Kidney (tissue), 22 donors: ENCODE data around the gene SOX6. TPM values are rescaled to one million over a fixed set of nuclear protein-coding genes. Genes with fewer than 3 reads are reported as not detected.
A peak's percentile ranks its signal among the peaks of the same experiment; 100 is the strongest.

Experiments
- DNase-seq, 5 donors: peaks; one replicate each; pipeline ENCODE4 v3.0.0-alpha.2; 2013 to 2020
- FAIRE-seq: peaks from 2 replicates; lab custom pipeline; 2012; peaks lifted over from hg19 to GRCh38; lab: Jason Lieb, UNC
- H3K27ac ChIP-seq, 2 donors: one replicate each; pipeline ENCODE4 v1.7.0; 2013; ENCODE audit warnings: low read depth in 2 of 2, low read length in 2 of 2, inconsistent platforms in 1 of 2
- H3K27me3 ChIP-seq: one replicate; pipeline ENCODE4 v1.7.1; 2013; ENCODE audit warnings: low read length, inconsistent platforms; ENCODE audit not compliant: control insufficient read depth, insufficient read depth
- H3K36me3 ChIP-seq, 3 donors: one replicate each; pipeline versions ENCODE4 v1.7.0 to v1.7.1; 2013; ENCODE audit warnings: low read length in 3 of 3, control low read depth in 1 of 3, inconsistent platforms in 1 of 3; ENCODE audit not compliant: insufficient read depth in 3 of 3, control insufficient read depth in 2 of 3
- H3K4me1 ChIP-seq, 3 donors: one replicate each; pipeline versions ENCODE4 v1.7.0 to v1.7.1; 2013; ENCODE audit warnings: low read length in 3 of 3, inconsistent platforms in 1 of 3, low read depth in 1 of 3; ENCODE audit not compliant: control insufficient read depth in 2 of 3, insufficient read depth in 2 of 3
- H3K4me3 ChIP-seq, 3 donors: one replicate each; pipeline versions ENCODE4 v1.7.0 to v1.8.1; 2013; ENCODE audit warnings: low read length in 3 of 3, control low read depth in 1 of 3, inconsistent platforms in 1 of 3
- H3K9ac ChIP-seq, 3 donors: one replicate each; pipeline versions ENCODE4 v1.7.0 to v1.7.1; 2013; ENCODE audit warnings: low read length in 3 of 3, control low read depth in 1 of 3, inconsistent platforms in 1 of 3
- H3K9me3 ChIP-seq, 3 donors: one replicate each; pipeline versions ENCODE4 v1.7.0 to v1.7.1; 2013; ENCODE audit warnings: low read length in 3 of 3, control low read depth in 1 of 3, inconsistent platforms in 1 of 3; ENCODE audit not compliant: control insufficient read depth in 2 of 3, insufficient read depth in 1 of 3
- intact Hi-C: fragments of 100-400 bp; cut with DNase I; formaldehyde crosslinking; loops from one replicate; pipeline ENCODE4 v1.11.1; 2022
- long read RNA-seq, 10 donors: library from polyadenylated mRNA in 1 of 10; unstranded in 1 of 10; transcript quantifications; one replicate each; pipeline ENCODE4 v2.0.0 and lab custom pipeline, GENCODE V29; 2021 to 2026
- polyA plus RNA-seq: library from polyadenylated mRNA; stranded (reverse); fragments of 350-450 nt; fragmentation: Illumina TruSeq; extraction: RNeasy Lipid Tissue Mini Kit (QIAGEN cat#74804); gene quantifications from one replicate; pipeline ENCODE4 v1.2.3, GENCODE V29; 2014; ENCODE audit warnings: low read depth, low replicate concordance; ENCODE audit not compliant: insufficient read depth
- total RNA-seq: library from RNA; stranded (reverse); fragmentation: NEBNext Ultra II Directional; extraction: Animal tissue kit (Norgen Biotek cat#: 25700); gene quantifications from one replicate; pipeline ENCODE4 v1.2.1, GENCODE V29; 2021
- TF ChIP-seq, protein P1 (sequence below): IDR thresholded peaks from 3 replicates; pipeline ENCODE4 v1.5.1; 2012; ENCODE audit warnings: mild to moderate bottlenecking, moderate library complexity, borderline replicate concordance; ENCODE audit not compliant: insufficient read depth; ENCODE audit errors: extremely low read depth
- donor health status: control.
- donor health status: control.
- donor health status: control.
- donor health status: control.
- donor health status: control.
- donor health status: DM: yes; HTN: yes; CAD: no.
- donor health status: Normal renal cell carcinoma (clear cell type).

Gene SOX6
- total RNA-seq (47.3 TPM), polyA plus RNA-seq (5.0 TPM)
- long read RNA-seq, donor 1, partial matches to known transcripts = 708 of 728 reads
- long read RNA-seq, donor 1, other reads (novel, unspliced or antisense) = 20 of 728 reads
- long read RNA-seq, donor 2, partial matches to known transcripts = 0 of 1 reads
- long read RNA-seq, donor 2, other reads (novel, unspliced or antisense) = 0 of 1 reads
- long read RNA-seq, donor 3 = 0 reads
- long read RNA-seq, donor 4, partial matches to known transcripts = 399 of 426 reads
- long read RNA-seq, donor 4, other reads (novel, unspliced or antisense) = 27 of 426 reads
- long read RNA-seq, donor 5 = 0 reads
- long read RNA-seq, donor 6, partial matches to known transcripts = 1,510 of 1,575 reads
- long read RNA-seq, donor 6, other reads (novel, unspliced or antisense) = 65 of 1,575 reads
- long read RNA-seq, donor 7, partial matches to known transcripts = 1 of 8 reads
- long read RNA-seq, donor 7, other reads (novel, unspliced or antisense) = 7 of 8 reads
- long read RNA-seq, donor 8, partial matches to known transcripts = 162 of 444 reads
- long read RNA-seq, donor 8, other reads (novel, unspliced or antisense) = 282 of 444 reads
- long read RNA-seq, donor 9, partial matches to known transcripts = 289 of 462 reads
- long read RNA-seq, donor 9, other reads (novel, unspliced or antisense) = 173 of 462 reads
- long read RNA-seq, donor 10 = 0 reads

DNA sequence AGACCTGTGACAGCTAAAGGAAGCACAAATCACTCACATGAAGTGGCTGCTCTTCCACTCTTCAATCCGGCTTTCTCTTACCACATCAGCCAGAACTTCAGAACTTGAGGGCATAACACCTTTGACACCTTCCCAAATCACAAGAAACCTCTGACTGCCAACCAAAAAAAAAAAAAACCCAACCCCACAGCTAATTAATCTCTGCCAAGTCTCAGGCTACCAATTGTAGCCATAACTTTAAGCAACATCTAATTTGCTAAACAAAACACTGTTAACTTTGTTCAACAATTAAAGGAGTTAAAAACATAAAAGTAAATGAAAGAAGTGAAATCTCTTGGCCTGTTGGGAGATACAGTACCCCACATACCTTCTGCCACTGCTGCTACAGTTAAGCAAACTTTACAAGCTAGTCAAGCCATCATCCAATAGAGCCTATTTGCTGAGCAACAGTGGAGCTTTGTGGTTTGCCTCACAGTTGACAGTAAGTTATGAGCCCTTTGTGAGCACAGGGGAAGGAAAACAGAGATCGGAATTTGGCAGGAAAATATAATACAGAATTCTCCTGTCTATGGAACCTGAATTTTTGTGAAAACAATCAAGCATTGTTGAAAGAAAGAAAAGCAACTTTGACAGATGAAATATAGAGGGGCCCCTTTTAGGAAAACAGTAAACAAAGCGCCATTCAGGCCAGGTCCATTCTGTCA is at the start of gene SOX6:
Gene SOX6 (minus strand): TSS at position 490 of the 704 bp plus-strand sequence. CDS start 15,298 bp downstream, outside the sequence.
- H3K4me1 ChIP-seq = no peaks in the 10 kb centered on the region
- FAIRE-seq (no peak), DNase-seq (peak in 3 of 5 donors; percentile 25 to 64 (median 46))
- TF ChIP-seq, protein P1, sequence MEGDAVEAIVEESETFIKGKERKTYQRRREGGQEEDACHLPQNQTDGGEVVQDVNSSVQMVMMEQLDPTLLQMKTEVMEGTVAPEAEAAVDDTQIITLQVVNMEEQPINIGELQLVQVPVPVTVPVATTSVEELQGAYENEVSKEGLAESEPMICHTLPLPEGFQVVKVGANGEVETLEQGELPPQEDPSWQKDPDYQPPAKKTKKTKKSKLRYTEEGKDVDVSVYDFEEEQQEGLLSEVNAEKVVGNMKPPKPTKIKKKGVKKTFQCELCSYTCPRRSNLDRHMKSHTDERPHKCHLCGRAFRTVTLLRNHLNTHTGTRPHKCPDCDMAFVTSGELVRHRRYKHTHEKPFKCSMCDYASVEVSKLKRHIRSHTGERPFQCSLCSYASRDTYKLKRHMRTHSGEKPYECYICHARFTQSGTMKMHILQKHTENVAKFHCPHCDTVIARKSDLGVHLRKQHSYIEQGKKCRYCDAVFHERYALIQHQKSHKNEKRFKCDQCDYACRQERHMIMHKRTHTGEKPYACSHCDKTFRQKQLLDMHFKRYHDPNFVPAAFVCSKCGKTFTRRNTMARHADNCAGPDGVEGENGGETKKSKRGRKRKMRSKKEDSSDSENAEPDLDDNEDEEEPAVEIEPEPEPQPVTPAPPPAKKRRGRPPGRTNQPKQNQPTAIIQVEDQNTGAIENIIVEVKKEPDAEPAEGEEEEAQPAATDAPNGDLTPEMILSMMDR = no peak
- H3K4me3 ChIP-seq = no peak within 1 kb of the TSS
- intact Hi-C loops = no loop called here
- H3K27ac ChIP-seq = no peak within 1 kb of the TSS
- no peak within 1 kb of the TSS for H3K9ac ChIP-seq
- H3K27me3 ChIP-seq = no peaks in the 10 kb centered on the region
- H3K9me3 ChIP-seq = no peaks in the 10 kb centered on the region
- H3K36me3 ChIP-seq = no peaks in the 10 kb centered on the region

DNA sequence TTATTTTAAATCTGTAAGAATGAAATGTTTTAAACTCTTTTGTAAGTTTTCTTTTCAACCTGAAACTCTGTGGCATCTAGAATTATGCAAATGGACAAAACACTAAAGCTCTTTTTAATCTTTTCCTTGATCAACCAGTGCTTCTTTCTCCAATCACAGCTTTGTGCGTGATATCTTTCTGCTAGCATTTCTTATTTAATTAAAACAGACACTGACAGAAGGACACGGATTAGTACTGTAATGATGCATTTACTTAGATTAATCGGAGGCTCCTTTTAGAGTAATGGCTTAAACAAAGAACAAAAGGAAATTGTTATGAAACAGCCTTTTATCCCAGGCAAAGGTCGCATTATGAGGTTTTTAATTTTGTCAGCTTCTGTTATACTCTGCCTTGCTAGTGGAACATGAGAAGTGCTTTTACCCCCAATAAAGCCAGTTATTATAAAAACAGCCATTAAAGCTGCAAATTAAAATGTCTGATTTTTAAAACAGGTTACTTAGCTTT is 48.5 kb upstream of the SOX6 start:
- intact Hi-C loops = no loop called here
- Histone ChIP-seq H3K9ac (no peak overlapping the region), H3K36me3 (no peaks in the 10 kb centered on the region), H3K4me1 (no peaks in the 10 kb centered on the region), H3K4me3 (no peak overlapping the region), H3K9me3 (no peaks in the 10 kb centered on the region), H3K27ac (no peak overlapping the region), H3K27me3 (no peaks in the 10 kb centered on the region)
- TF ChIP-seq, protein P1 = no peak
- FAIRE-seq = no peak
- DNase-seq = no peak

DNA sequence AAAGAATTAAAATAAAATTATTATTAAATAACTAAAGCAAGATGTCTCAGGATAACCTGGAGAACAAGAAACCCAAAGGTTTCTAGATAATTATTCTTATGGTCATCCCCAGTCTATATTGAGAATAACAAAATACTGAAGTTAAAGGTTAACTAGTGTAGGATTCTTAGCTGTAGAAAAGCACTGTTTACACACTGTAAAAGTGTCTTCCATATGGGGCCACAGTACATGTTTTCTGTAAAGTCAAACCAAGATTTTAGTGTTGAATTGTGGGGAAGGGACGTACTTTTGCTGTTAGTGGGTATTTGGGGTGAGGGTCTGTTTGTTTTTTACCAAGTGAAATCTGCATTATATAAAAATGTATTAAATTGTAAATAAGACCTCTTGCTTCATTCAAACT is 47.5 kb upstream of the SOX6 start:
- no peak for FAIRE-seq
- H3K9ac ChIP-seq = no peak overlapping the region
- no peaks in the 10 kb centered on the region for H3K36me3 ChIP-seq
- H3K4me1 ChIP-seq = no peaks in the 10 kb centered on the region
- intact Hi-C loops = no loop called here
- TF ChIP-seq, protein P1 = no peak
- no peak overlapping the region for H3K27ac ChIP-seq
- H3K4me3 ChIP-seq = no peak overlapping the region
- no peaks in the 10 kb centered on the region for H3K27me3 ChIP-seq
- no peaks in the 10 kb centered on the region for H3K9me3 ChIP-seq
- DNase-seq = no peak
